Body of pancreas (tissue), 4 donors: ENCODE data around the gene ADGRD1.
"Not testable (repeated sequence)": the region's sequence is repeated elsewhere in the genome, so short reads cannot be mapped to it uniquely, and the experiment has no call there.

Experiments used
- POLR2A ChIP-seq, 3 donors: fragments of 450-650 bp; IDR thresholded peaks; one replicate each; pipeline ENCODE4 v1.6.1; 2016; ENCODE audit warnings: antibody characterized with exemption in 3 of 3, mild to moderate bottlenecking in 2 of 3
- TF ChIP-seq, protein P1 (sequence below), 7 experiments: fragments of 450-650 bp in 4 of 7; fragments of 200-600 bp in 3 of 7; sonication (generic) in 3 of 7; IDR thresholded peaks; one replicate each; pipeline ENCODE4 v1.5.1; 2016 to 2019; ENCODE audit warnings: antibody characterized with exemption in 7 of 7

DNA sequence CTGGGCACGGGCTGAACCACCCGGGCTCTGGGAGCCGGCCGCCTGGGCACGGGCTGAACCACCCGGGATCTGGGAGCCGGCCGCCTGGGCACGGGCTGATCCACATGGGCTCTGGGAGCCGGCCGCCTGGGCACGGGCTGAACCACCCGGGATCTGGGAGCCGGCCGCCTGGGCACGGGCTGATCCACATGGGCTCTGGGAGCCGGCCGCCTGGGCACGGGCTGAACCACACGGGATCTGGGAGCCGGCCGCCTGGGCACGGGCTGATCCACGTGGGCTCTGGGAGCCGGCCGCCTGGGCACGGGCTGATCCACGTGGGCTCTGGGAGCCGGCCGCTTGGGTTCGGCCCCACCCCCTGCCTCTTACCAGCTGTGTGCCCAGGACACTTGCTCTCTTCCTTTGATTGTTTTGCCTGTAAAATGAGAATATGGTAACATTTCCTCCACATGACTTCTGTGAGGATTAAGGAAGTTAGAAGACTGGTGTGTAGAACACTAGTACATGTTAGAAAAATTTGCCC lies 48.7 kb upstream of the ADGRD1 start:
- TF ChIP-seq, protein P1, sequence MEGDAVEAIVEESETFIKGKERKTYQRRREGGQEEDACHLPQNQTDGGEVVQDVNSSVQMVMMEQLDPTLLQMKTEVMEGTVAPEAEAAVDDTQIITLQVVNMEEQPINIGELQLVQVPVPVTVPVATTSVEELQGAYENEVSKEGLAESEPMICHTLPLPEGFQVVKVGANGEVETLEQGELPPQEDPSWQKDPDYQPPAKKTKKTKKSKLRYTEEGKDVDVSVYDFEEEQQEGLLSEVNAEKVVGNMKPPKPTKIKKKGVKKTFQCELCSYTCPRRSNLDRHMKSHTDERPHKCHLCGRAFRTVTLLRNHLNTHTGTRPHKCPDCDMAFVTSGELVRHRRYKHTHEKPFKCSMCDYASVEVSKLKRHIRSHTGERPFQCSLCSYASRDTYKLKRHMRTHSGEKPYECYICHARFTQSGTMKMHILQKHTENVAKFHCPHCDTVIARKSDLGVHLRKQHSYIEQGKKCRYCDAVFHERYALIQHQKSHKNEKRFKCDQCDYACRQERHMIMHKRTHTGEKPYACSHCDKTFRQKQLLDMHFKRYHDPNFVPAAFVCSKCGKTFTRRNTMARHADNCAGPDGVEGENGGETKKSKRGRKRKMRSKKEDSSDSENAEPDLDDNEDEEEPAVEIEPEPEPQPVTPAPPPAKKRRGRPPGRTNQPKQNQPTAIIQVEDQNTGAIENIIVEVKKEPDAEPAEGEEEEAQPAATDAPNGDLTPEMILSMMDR (IDR thresholded peaks at IDR 0.05) = not testable (repeated sequence)
- TF ChIP-seq POLR2A (IDR thresholded peaks at IDR 0.05) = not testable (repeated sequence)
